NCI-H2227 (cell line): Measurements from ENCODE around the gene TMEM114.

Source experiments
- DNase-seq: peaks from one replicate; lab custom pipeline; 2025; ENCODE audit not compliant: unreplicated experiment; lab: John Stamatoyannopoulos, UW

TMEM114 gene

DNA sequence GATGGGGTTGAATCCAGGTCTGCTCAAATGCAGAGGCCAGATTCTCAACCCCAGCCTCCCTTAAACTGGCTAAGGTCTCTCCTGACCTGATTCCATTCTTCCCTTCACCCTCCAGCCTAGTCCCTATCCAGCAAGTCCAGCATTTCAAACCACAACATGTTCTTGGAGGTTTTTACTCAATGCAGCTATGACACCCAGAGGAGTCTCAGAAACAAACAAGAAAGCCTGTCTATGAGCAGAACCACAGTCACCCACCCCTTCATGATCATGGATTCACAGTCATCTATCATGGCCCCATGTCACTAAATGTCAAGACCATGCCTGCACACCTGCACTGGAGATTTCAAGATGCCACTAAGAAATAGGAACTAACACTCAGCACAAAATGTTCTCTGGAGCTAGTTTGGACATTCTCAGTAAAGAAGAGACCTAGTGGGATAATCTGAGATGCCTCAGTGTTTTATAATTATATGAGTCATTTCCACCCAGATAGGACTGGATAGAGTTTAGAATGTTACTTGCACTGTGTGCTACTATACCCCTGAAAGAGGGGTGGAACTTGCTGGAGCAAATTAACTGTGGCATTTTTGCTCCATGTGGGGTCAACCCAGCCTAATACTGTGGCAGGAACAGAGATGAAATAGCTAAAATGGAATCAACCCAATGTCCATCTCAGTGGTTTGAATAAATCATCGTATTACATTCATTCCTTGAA is 21.7 kb upstream of the TMEM114 start:
- no peak for DNase-seq

DNA sequence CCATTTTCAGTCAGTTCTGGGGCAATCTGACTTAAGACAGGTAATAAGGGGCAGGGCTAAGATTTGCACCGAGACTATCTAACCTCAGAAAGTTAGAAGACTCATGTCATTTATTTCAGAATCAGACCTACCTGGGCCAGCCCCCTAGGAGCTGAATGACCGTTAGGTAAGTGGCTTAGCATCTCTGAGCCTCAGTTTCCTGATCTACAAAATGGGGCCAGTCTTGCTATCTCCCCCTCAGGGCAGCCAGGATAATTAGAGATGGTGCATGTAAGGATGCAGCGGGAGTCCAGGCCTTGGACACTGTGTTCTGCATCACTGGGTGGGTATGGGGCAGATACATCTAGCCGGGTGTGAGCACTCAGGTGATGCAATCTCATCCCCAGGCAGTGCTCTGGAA is 20.8 kb upstream of the TMEM114 start:
- DNase-seq = no peak

DNA sequence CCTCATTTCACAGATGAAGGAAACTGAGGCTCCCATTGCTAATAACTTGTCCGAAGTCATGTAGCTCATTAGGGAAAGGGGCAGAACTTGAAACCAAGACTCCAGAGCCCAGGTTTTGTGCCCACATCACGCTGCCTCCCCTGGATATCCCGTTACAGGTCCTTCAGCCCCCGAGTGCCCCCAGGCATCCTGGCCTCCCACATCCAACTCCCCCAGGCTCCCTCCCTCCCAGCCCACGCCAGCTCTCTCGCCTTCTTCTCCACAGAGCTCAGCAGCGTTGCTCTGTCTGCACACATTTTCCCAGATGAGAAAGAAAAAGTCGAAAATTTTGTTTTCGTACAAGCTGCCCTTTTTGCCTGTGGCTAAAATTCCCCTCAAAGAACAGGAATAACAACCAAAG is 16.9 kb upstream of the TMEM114 start:
- DNase-seq = no peak

GRCh38 chr16:8605554-8605953 is 15.2 kb upstream of the TMEM114 start:
- no peak for DNase-seq

GRCh38 chr16:8600144-8600775 is 9.9 kb upstream of the TMEM114 start:
- peak; percentile 46 for DNase-seq

DNA sequence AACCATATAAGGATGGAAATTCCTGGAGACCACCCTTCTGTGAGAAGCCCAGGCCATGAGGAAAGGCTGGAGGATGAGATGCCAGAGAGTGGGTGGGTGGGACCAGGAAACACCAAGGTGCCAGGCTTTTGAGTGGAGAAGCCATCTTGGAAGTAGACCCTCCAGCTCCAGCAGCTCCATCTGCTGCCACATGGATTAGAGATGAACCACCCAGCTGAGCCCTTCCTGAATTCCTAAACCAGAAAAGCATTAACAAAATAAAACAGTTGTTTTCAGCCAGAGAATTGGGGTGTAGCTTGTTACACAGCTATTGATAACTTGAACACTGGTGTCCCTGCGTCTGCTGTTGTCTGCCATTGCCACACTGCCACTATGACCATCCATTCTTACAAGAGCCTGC is 6.3 kb upstream of the TMEM114 start:
- no peak for DNase-seq

DNA sequence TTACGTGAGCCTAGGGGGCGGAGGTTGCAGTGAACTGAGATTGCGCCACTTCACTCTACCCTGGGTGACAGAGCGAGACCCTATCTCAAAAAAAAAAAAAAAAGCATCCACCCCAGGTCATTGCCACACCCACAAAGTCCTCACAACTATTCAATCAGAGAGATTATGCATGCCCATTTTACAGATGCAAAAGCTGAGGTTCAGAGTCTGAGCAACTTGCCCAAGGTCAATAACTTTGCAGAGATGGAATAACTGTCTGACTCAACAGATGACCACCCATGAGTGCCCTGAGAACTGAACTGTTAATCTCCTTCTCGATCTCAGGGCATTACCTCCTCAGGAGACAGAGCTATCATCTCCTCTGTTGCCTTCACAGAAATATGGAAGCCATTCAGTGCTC is 5.5 kb upstream of the TMEM114 start:
- no peak for DNase-seq

GRCh38 chr16:8594149-8594666 is 3.9 kb upstream of the TMEM114 start:
- no peak for DNase-seq

DNA sequence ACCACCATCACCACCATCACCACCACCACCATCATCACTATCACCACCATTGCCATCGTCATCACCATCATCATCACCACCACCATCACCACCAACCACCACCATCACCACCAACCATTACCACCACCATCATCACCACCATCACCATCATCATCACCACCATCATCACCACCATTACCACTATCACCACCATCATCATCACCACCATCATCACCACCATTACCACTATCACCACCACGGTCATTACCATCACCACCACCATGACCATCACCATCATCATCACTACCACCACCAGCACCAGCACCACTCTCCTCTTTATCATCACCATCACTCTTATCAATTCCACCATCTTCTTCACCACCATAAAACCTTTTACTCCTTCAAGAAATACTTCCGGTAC is 1.1 kb upstream of the TMEM114 start:
- DNase-seq = no peak

DNA sequence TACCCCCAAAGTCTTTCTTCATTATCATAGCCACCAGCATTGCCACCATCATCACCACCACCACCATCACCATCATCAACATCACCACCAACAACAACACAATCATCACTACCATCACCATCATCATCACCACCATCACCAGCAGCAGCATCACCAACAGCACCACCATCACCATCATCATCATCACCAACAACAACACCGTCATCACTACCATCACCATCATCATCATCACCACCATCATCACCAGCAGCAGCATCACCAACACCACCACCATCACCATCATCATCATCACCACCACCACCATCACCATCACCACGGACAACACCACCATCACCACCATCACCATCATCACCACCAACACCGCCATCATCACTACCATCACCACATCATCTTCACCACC is 500 bp upstream of the TMEM114 start:
- no peak for DNase-seq

GRCh38 chr16:8589057-8589899 is 1.0 kb downstream of the TMEM114 start:
- no peak for DNase-seq

- no peak for DNase-seq
Measured at GRCh38 chr16:8588682-8589056, 1.6 kb downstream of the TMEM114 start.

DNA sequence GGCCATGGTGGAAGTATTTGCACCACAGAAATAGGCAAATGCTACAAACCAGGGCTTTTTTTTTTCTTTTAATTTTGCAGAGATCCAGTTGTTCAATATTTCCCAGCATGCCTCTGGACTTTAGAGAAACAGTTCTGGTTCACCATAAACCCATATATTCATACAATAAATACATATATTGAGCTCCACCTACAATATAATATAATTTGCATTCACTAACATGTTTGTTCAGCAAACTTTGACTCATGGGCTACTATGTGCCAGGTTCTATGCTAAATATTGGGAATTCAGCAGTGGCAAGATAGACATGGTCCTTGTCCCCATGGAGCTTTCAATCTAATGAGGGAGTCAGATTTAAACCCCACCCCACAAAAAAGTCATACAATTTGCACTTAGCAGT is 3.2 kb downstream of the TMEM114 start:
- DNase-seq = no peak

- peak; percentile 47 for DNase-seq
Measured at GRCh38 chr16:8585857-8586256, 4.5 kb downstream of the TMEM114 start.

GRCh38 chr16:8585041-8585440 is 5.3 kb downstream of the TMEM114 start:
- DNase-seq = peak; percentile 67

GRCh38 chr16:8583732-8584131 is 6.6 kb downstream of the TMEM114 start:
- no peak for DNase-seq

DNA sequence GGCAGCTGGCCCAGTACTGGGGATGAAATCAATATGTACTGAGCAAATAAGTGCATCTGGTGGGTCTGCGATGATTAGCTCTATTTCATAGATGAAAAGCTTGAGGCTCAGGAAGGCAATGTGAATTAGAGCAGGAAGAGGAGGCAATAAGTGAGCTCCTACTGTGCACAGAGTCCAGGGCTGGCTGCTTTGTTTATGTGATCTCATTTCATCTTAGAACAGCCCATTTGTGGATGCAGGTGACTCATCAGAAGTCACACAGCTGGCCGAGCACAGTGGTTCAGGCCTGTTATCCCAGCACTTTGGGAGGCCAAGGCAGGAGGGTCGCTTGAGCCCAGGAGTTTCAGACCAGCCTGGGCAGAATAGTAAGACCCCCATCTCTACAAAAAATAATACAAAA is 7.1 kb downstream of the TMEM114 start:
- no peak for DNase-seq

GRCh38 chr16:8581831-8582580 is 8.3 kb downstream of the TMEM114 start:
- DNase-seq = no peak

DNA sequence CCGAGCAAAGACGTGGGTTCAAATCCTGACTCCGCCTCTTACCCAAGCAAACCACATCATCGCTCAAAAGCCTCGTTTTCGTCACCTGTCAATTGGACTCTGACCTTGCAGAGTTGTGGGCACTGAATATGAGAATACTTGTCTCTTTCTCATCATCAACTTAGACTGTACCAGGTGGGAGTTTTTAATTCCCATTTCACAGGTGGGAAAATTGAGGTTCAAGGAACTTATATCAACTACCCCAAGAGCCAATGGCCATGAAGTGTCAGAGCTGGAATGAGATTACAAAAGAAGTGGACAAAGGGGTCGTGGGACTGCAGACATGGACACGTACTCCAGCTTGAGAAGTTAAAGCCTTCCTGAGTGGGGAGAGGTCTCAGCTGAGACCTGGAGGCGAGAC is 10.8 kb downstream of the TMEM114 start:
- DNase-seq = no peak

DNA sequence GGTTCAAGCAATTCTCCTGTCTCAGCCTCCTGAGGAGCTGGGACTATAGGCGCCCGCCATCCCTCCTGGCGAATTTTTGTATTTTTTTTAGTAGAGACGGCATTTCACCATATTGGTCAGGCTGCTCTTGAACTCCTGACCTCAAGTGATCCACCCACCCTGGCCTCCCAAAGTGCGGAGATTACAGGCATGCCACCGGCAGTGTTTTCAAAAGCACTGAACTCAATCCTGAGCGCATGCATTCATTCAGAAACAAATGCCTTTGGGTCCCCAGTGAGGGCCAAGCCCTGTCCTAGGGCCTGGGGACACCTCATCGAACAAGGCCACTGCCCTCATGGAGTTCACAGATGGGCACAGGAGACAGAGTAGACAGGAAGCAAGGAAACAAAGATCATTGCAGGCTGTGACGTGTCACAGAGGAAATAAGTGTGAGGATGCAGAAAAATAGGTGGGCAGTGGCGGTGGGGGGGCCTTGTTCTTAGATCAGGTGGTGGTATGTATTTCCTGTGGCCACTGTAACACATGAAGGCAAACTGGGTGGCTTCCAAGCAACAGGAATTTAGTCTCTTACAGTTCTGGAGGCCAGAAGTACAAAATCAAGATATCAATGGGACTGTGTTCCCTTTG is 12.5 kb downstream of the TMEM114 start:
- DNase-seq = no peak
